GM18502 (cell line): ENCODE results near the gene RECQL.
"Not testable (repeated sequence)": the region's sequence is repeated elsewhere in the genome, so short reads cannot be mapped to it uniquely, and the experiment has no call there.

Source experiments
- ATAC-seq: cut with Tn5 transposase; IDR thresholded peaks from one replicate; pipeline ENCODE4 v1.9.1; 2021; ENCODE audit warnings: mild to moderate bottlenecking; ENCODE audit not compliant: unreplicated experiment, poor library complexity

RECQL gene

GRCh38 chr12:21434699-21435098, 66.7 kb downstream of the RECQL start:
- no peak for ATAC-seq

DNA sequence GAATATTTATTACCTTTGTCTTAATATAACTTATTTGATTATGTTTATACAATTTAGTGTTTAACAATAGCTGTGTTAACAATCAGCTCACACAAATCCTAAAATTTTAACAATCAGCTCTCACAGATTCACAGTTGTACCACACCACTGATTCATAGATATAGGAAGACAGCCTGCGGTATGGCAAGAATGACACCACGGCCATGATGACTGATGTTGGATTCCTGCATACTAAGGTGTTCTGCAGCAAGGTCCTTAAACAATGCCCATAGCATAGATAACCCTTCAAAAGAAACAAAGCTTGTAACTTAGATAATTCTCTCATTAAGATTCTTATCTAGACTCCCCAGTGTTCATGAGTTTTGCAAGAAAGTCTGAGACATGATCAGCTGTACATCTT, 67.9 kb downstream of the RECQL start:
- no peak for ATAC-seq

DNA sequence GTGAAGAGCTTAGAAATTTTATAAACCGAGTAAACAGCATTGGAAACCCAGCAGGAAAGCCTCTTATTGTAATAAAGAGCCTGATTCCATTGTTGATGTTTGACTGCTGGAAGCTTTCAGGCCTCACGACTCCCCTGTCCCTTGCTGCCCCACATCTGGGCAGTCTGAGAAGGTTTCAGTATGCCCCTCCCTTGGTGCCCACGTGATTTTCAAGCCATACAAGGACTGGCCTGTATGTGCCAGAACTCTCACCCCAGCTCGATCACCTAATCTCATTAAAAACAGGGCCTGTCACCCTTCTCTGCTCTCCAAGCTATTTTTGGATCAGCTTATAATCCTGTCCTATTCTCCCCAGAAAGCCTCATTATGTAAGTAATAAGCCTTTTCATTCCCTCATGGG, 71.4 kb downstream of the RECQL start:
- ATAC-seq: no peak

- ATAC-seq: no peak
Observed at GRCh38 chr12:21428241-21428640, 73.2 kb downstream of the RECQL start.

- ATAC-seq: not testable (repeated sequence)
Observed at GRCh38 chr12:21419009-21419699, 82.3 kb downstream of the RECQL start.
